ACC112 (cell line): Measurements from ENCODE around the gene AKAP8L.

ENCODE experiments used
- H2AFZ ChIP-seq: fragments of 200-600 bp; sonication (generic); one replicate; pipeline ENCODE4 v1.6.0; 2017; ENCODE audit warnings: antibody characterized with exemption, low read length; ENCODE audit not compliant: unreplicated experiment
- H3K27ac ChIP-seq: fragments of 200-600 bp; sonication (generic); 2 replicates; pipeline ENCODE4 v1.5.1; 2014; ENCODE audit warnings: low read depth, mild to moderate bottlenecking, antibody characterized with exemption, low read length, moderate library complexity
- H3K27me3 ChIP-seq: fragments of 200-600 bp; sonication (generic); 2 replicates; pipeline ENCODE4 v1.6.1; 2014; ENCODE audit warnings: mild to moderate bottlenecking, antibody characterized with exemption, low read length, moderate library complexity, mixed read lengths; ENCODE audit not compliant: insufficient read depth
- H3K36me3 ChIP-seq: fragments of 200-600 bp; sonication (generic); 2 replicates; pipeline ENCODE4 v1.6.1; 2016; ENCODE audit warnings: mild to moderate bottlenecking, antibody characterized with exemption, low read length, moderate library complexity, mixed read lengths; ENCODE audit not compliant: insufficient read depth
- H3K4me1 ChIP-seq: fragments of 200-600 bp; sonication (generic); one replicate; pipeline ENCODE4 v1.6.1; 2016; ENCODE audit warnings: low read length, mixed read lengths; ENCODE audit not compliant: insufficient read depth, unreplicated experiment, control insufficient read depth
- H3K4me3 ChIP-seq: fragments of 200-600 bp; sonication (generic); 2 replicates; pipeline ENCODE4 v1.5.1; 2014; ENCODE audit warnings: mild to moderate bottlenecking, low read depth, low read length
- H3K79me2 ChIP-seq: fragments of 200-600 bp; sonication (generic); one replicate; pipeline ENCODE4 v1.6.0; 2016; ENCODE audit warnings: low read length; ENCODE audit not compliant: control insufficient read depth, unreplicated experiment, insufficient read depth

The AKAP8L gene

DNA sequence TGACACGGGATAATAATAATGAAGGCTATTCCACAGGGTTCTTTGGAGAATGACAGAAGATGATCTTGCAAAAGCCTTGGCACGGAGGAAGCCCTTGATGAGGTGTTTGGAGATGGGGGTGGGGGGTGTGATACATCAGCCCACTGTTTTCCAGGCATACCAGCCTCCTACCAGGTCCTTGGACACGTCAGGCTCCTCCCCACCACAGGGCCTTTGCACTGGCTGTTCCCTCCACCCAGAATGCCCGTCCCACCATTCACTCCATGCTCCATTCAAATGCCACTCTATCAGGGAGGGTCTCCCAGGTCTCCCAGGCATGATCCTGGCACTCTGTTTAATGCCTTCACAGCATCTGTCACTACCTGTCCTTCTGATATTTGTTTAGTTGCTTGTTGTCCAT is 28.3 kb upstream of the AKAP8L start:
- Histone ChIP-seq H3K4me3 (no peak overlapping the region), H2AFZ (no peak overlapping the region), H3K27ac (no peak overlapping the region), H3K4me1 (no peaks in the 10 kb centered on the region), H3K36me3 (no peaks in the 10 kb centered on the region), H3K27me3 (no peaks in the 10 kb centered on the region), H3K79me2 (no peaks in the 10 kb centered on the region)

DNA sequence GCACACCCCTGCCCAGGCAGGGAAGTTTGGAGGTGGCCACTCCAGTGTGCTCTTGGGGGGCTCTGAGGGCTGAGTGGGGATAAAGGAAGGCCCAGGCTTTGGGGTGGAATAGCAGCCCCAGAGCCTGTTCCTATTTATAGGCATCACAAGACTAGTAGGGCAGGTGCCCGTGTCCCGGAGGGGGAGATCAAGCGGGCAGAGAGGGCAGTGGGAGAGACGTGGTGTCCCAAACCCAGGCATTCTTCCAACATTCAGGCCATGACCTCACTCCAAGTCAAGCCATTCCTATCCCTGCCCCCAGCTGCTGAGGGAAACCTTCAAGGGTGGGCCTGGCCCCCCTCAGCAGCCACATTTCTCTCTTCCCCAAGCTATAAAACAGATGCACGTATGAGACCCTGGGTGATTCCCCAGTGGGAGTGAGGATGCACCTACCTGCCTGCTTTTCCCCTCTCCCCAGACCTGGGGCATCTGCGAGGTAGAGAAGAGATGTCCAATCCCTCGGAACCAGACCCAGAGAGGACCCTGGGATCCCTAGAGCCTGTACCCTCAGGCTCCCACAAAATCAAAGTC is 27.1 kb upstream of the AKAP8L start:
- no peak overlapping the region for H3K4me3 ChIP-seq
- H3K79me2 ChIP-seq: no peaks in the 10 kb centered on the region
- no peaks in the 10 kb centered on the region for H3K27me3 ChIP-seq
- no peak overlapping the region for H3K27ac ChIP-seq
- H3K4me1 ChIP-seq: no peaks in the 10 kb centered on the region
- H2AFZ ChIP-seq: no peak overlapping the region
- H3K36me3 ChIP-seq: no peaks in the 10 kb centered on the region

DNA sequence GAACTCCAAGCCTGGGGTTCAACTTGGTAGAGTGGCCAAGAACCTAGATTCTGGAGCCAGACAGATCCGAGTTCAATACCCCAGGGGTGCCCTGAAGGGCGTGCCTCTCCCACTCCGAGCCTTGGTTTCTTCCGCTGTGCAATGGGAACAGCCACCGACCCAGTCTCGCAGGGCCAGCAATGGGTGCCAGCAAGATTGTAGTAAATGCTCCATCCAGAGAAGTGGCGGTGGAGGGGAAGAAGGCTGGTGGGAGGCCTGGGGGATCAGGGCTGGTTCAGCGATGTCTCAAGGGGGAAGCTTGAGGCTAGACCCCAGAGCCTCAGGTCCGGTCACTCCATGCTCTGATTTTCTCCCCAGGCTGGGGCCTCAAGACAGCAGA is 26.4 kb upstream of the AKAP8L start:
- no peak overlapping the region for H3K27ac ChIP-seq

DNA sequence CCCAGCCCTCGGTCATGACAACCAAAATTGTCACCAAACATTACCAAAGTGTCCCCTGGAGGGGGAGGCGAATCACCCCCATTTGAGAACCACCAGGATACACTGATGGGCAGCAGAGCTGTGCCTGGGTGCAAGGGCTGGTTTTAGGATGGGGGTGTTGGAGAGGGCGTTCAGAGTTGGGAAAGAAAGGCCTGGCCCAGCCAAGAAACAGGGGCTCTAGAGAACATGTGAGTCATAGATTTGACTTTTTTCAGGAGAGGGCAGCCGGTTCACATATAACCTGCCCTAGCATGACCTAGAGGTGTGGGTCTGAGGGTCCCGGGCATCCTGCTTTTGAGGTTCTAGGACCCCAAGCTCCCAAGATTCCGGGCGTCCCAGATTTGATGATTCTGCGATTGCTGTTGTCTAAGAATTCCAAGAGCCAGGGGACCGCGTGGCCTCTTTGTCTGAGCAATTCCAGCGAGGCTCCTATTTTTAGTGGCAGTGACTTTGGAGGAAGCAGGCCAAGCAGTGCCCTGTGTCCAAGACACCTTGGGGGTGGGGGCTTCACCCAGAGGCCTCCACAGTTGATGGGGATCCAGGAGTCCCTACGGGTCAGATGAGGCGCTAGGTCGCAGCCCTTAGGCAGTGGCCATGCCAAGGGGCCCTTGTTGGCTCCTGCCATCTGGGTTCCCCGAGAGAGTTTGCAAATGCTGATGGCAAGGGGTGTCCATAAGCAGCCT is 25.9 kb upstream of the AKAP8L start:
- Histone ChIP-seq H2AFZ (no peak overlapping the region), H3K4me1 (no peaks in the 10 kb centered on the region), H3K79me2 (no peaks in the 10 kb centered on the region), H3K36me3 (no peaks in the 10 kb centered on the region), H3K27ac (no peak overlapping the region), H3K4me3 (no peak overlapping the region), H3K27me3 (no peaks in the 10 kb centered on the region)

More for the DNA sequence above, 26.4 kb upstream of the AKAP8L start:
- H3K36me3 ChIP-seq: no peaks in the 10 kb centered on the region
- no peak overlapping the region for H3K4me3 ChIP-seq
- no peaks in the 10 kb centered on the region for H3K4me1 ChIP-seq
- no peaks in the 10 kb centered on the region for H3K79me2 ChIP-seq
- H3K27me3 ChIP-seq: no peaks in the 10 kb centered on the region
- no peak overlapping the region for H2AFZ ChIP-seq

DNA sequence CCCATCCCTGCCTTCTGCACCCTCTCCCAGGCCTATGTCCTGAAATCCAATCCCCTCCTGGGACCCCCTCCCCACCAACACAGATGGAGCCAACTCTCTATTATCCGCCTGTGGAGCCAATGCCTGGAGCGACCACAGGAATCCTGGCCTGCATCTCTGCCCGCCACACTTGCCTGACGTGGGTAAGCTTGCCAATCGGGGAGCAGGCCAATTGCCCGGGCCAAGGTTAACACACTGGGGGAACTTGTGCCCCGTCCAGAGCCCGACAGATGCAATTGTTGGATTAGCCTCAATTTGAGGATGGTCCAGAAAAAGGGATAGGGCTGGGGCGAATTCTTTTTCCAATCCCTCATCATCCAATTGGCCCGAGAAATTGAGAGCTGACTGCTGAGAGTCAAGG is 25.1 kb upstream of the AKAP8L start:
- Histone ChIP-seq H3K4me3 (no peak overlapping the region), H3K27me3 (no peaks in the 10 kb centered on the region), H3K36me3 (no peaks in the 10 kb centered on the region), H3K27ac (no peak overlapping the region), H2AFZ (no peak overlapping the region), H3K79me2 (no peaks in the 10 kb centered on the region), H3K4me1 (no peaks in the 10 kb centered on the region)

DNA sequence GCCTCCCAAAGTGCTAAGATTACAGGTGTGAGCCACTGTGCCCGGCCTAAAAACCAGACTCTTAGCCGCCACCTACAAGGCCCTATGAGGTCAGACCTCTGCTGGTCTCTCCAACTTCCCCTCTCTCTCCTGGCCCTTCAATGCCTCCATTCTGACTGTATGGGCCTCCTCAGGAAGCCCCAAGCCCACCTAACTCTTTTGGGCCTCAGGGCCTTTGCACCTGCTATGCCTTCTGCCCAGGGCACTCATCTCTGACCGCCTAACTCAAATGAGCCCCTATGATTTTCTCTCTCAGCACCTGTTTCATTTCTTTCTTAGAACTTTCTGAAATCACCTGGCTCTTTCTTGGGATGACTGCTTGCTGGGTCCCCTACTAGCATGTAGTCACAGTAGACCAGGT is 24.5 kb upstream of the AKAP8L start:
- H3K36me3 ChIP-seq: no peaks in the 10 kb centered on the region
- no peak overlapping the region for H2AFZ ChIP-seq
- no peak overlapping the region for H3K4me3 ChIP-seq
- H3K79me2 ChIP-seq: no peaks in the 10 kb centered on the region
- no peak overlapping the region for H3K27ac ChIP-seq
- H3K27me3 ChIP-seq: no peaks in the 10 kb centered on the region
- H3K4me1 ChIP-seq: no peaks in the 10 kb centered on the region

DNA sequence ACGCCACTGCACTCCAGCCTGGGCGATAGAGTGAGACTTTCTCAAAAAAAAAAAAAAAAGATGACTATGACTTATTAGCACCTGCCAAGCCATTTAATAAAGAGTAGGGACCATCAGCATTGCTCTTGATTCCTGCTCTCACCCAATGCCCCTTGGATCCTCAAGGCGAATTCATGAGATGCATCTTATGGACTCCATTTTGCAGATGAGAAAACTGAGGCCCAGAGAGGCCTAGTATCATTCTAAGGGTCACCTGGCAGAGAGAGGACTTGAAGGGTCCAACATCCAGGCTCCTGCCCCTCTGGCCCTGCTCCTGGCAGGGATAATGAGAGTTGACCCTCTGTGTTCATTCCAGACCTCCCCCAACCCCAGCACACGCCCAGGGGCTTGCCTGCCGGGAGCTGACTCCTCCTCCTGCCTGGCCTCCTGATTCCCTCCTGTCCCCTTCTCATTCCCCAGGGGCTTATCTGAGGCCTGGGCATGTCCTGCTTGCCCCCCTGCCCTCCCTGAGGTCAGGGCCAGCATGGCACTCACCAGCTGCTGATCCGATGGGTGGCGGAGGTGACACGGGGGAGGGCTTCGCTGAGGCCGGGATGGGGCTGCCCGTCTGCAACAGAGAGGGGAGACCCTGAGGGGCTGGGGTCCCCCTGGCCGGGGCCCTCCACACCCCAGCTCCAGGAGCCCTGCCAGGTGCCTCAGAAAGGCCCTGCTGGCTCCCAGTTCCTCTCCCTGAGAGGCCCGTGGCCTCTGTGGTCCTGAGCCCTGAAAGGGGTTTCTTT is 23.5 kb upstream of the AKAP8L start:
- H2AFZ ChIP-seq: no peak overlapping the region
- no peaks in the 10 kb centered on the region for H3K4me1 ChIP-seq
- H3K36me3 ChIP-seq: no peaks in the 10 kb centered on the region
- no peak overlapping the region for H3K27ac ChIP-seq
- no peaks in the 10 kb centered on the region for H3K79me2 ChIP-seq
- no peak overlapping the region for H3K4me3 ChIP-seq
- no peaks in the 10 kb centered on the region for H3K27me3 ChIP-seq

DNA sequence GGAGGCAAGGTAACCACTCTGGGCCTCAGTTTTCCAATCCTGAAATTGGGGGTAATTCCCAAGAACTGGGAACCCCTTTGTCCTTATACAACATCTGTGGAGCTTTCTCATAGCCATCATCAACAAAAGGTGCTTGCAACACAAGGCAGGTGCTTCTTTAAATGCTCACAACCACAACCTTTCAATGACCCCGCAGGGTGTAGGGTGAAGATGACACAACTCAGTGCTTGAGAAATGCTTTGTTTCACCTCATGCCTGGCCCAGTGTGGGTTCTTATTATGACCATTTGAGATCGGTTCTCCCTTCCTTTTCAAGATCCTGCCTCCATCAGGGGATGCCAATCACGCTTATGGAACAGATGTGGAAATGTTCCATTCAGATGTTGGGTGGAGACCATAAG is 22.5 kb upstream of the AKAP8L start:
- Histone ChIP-seq H2AFZ (no peak overlapping the region), H3K27ac (no peak overlapping the region), H3K36me3 (no peaks in the 10 kb centered on the region), H3K4me1 (no peaks in the 10 kb centered on the region), H3K4me3 (no peak overlapping the region), H3K79me2 (no peaks in the 10 kb centered on the region), H3K27me3 (no peaks in the 10 kb centered on the region)

DNA sequence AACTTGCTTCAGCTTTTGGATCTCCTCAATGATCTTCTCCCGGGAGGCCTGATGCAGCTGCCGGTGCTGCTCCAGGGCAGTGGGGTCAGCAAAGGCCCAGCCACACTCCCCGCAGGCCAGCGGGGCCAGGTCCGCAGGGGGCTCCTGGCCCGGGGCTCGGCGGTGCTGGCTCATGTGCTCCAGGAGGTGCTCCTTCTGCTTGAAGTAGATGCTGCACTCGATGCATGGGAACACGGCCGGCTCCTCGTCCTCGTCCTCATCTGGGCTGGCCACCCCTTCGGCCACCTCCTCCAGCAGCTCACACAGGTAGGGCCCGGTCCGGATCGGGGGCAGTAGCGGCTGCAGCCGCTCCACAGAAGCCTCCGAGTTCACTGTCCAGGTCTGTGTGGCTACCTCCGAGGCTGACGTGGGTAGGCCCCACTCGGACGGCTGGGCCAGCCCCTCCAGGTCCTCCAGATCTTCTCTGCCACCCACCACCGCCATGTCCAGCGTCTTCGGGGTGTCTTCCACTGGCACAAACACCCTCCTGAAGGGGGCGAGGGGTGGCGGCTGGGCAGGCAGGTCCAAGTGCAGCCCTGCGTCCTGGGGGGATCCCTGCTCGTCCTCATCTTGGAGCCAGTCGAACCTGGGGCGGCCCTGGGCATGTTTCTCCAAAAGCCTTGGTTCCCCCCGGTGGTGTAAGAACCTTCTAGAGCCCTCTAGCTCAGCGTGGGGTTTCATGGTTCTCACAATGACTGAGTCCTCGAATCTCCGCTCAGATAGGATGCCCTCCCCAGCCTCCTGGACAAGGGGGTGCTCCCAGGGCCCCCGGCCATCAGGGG is 21.2 kb upstream of the AKAP8L start:
- Histone ChIP-seq H3K79me2 (no peaks in the 10 kb centered on the region), H2AFZ (no peak overlapping the region), H3K27me3 (no peaks in the 10 kb centered on the region), H3K4me1 (no peaks in the 10 kb centered on the region), H3K36me3 (no peaks in the 10 kb centered on the region), H3K27ac (no peak overlapping the region), H3K4me3 (no peak overlapping the region)

DNA sequence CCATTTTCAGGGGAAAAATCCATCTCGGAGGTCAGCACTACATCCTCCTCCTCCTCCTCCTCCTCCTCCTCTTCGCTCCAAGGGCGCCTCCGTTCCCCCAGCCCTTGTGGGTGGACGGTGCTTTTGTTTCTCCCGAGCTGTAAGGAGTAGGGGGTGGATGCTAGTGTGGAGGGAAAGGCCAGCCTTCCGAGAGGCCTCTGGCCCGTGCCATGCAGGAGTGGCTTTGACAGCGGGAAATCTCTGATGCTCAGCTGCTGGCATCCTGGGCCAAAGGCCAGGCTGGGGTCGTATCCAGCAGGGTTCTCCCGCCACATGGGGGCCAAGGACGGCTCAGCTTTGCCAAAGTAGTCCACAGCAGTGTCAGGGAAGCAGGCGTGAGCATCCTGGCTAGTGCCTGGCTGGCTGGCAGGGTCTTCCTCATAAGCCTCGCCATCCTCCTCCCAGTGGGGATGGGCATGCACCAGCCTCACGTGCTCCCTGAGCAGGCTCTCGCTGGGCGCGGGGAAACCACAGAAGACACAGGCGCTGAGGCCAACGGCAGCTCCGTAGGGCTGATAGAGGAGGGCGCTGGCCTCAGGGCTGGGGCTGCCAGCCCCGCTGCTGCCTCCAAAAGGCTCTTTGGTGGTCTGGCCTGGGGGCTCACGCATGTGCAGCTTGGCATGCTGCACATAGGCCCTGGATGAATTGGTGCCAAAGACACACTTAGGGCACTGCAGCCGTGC is 20.5 kb upstream of the AKAP8L start:
- Histone ChIP-seq H3K27ac (no peak overlapping the region), H3K4me1 (no peaks in the 10 kb centered on the region), H2AFZ (no peak overlapping the region), H3K4me3 (no peak overlapping the region), H3K79me2 (no peaks in the 10 kb centered on the region), H3K27me3 (no peaks in the 10 kb centered on the region), H3K36me3 (no peaks in the 10 kb centered on the region)
